ENCODE data around the gene FAM13C.
A peak's percentile ranks its signal among the peaks of the same experiment; 100 is the strongest.

DNA sequence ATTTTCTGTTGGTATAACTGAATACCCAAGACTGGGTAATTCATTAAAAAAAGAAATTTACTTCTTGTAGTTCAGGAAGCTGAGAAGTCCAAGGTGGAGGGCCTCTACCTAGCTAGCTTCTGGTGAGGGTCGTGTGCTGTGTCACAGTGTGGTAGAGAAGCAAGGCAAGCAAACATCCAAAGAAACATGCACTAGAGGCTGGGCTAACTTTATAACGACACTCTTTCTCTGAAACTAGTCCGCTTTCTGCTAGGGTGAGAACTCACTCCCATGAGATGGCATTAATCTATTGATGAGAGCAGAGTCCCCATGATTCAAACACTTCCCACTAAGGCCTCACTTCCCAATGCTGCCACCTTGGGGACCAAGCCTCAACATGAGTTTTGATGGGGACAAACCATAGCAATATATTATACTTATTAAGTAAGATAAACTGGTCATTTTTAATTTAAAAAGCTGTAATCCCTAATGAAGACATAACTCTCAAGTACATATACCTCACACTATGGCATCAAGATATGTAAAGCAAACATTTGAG lies 135.1 kb downstream of the FAM13C start:
- TF ChIP-seq, protein P1, sequence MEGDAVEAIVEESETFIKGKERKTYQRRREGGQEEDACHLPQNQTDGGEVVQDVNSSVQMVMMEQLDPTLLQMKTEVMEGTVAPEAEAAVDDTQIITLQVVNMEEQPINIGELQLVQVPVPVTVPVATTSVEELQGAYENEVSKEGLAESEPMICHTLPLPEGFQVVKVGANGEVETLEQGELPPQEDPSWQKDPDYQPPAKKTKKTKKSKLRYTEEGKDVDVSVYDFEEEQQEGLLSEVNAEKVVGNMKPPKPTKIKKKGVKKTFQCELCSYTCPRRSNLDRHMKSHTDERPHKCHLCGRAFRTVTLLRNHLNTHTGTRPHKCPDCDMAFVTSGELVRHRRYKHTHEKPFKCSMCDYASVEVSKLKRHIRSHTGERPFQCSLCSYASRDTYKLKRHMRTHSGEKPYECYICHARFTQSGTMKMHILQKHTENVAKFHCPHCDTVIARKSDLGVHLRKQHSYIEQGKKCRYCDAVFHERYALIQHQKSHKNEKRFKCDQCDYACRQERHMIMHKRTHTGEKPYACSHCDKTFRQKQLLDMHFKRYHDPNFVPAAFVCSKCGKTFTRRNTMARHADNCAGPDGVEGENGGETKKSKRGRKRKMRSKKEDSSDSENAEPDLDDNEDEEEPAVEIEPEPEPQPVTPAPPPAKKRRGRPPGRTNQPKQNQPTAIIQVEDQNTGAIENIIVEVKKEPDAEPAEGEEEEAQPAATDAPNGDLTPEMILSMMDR (conservative IDR thresholded peaks at IDR 0.05; ENCODE audit: low read depth, low read length) = peak; percentile 49
- TF ChIP-seq EZH2 (IDR thresholded peaks at IDR 0.05; ENCODE audit: low read length, unreplicated experiment) (no peak), EZH2phosphoT487 (IDR thresholded peaks at IDR 0.05; ENCODE audit: borderline replicate concordance, low read length) (no peak)

All from PC-3 (cell line).